Smooth muscle cell of the brain vasculature (primary cell): ENCODE data around the gene CDH2.
A peak's percentile ranks its signal among the peaks of the same experiment; 100 is the strongest.

Experiments used
- DNase-seq: peaks from one replicate; pipeline ENCODE4 v3.0.0-alpha.2; 2012; ENCODE audit warnings: low read depth, low spot score

CDH2 gene

DNA sequence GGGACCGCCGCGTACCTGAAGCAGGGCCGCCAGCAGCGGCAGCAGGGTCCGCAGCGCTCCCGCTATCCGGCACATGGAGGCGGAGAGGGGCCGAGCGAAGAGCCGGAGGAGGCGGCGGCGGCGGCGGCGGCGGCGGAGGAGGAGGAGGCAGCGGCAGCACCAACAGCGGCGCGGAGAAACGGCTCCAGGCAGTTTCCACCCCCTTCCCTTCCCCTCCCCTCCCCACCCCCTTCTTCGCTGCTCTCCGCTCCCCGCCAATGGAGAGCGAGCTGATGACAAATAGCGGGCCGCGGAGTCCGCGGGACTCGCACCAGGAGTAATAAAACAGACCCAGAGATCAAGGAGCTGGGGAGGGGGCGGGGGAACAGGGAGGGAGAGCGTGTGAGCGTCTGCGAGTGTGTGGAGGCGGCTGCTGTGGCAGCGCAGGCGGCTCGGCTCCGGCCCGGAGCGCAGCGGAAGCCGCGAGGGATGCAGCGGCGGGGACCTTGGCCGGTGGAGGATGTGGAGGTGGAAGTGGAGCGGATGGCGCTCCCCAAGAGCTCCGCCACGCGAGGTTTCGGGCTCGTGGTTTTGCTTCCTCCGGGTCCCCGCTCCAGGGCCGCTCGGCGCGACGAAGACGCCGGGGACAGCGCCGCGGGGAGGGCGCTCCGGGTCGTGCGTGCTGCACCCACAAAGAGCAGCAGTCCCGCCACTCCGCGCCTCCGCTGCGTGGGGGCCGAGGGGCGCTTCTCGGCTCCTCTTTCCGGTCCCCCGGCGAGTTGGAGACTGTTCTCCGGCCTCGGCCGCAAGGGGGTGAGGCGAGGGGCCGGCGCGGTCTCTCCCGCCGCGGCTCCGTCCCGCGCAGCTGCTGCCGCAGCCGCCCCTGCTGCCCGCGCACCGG, at the start of gene CDH2:
CDH2 (minus strand) TSS at position 183 of the 880 bp plus-strand sequence; CDS start at position 75, 108 bp downstream.
- DNase-seq, result peak; percentile 53

DNA sequence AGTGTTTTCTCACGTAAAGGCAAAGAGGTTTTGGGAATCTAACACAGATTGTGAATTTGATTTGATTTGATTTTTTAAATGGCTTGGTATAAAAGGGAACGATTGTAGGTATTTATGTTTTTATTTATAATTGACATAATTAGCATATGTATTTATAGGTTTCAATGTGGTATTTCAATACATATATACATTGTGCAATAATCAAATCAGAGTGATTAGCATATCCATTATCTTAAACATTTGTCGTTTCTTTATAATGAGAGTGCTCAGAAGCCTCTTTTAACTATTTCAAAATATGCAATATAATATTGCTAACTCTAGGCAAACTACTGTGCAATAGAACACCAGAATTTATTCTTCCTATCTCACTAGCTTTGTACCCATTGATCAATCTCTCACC, 35.1 kb upstream of the CDH2 start:
- no peak for DNase-seq

DNA sequence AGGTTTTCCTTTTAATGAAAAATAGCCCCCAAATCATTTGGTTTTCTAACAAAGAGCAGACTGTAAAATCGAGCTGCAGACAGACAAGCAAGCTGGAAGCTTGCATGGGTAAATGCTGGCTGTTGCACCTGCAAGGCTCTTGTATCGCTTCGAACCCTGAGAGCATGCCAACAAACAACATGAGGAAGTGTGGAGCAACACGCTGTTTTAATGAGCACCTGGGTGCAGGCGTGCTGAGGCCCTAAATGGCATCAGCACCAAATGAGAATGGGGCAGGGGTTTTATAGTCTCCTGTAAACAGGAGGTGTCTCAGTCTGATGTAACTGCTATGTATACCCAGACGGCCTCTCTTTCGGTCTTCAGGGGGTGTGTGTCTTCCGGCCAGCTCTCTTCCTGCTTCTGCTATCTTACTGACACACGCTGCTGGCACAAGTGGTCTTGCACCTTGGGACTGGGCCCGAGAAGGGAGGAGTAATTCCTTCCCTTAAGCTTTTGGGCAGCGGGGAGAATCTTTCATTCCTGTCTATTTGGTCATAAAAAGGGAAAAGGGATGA, 31.9 kb upstream of the CDH2 start:
- no peak for DNase-seq

DNA sequence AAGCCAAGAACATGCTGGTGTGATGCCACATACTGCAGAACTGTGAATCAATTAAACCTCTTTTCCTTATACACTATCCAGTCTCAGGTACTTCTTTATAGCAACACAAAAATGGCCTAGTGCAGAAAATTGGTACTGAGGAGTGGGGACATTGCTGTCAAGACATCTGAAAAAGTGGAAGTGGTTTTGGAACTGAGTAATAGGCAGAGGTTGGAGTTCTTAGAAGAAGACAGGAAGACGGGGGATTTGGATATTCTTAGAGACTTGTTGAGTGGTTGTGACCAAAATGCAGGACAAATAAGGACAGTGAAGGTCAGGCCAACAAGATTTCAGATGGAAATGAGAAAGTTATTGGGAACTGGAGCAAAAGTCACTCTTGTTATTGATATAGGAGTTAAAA, 31.3 kb upstream of the CDH2 start:
- DNase-seq, result no peak

DNA sequence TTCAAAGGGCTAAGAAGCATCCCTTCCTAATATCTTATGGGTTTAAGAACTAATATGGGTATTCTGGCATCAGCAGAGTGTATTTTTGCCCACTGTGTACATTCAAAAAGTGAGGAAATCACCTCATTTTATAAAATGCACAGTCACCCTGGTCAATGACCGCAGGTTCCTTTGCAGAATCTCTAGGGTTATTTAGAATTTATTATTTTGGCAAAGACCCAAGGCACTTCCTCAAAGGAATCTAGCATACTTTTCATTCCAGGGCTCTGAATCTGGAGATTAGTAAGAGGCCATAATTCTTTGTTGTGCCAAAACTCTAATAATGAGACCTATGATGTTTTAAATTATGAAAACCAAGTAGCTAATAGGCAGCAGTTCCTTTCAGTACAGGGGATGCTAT, 27.2 kb upstream of the CDH2 start:
- DNase-seq, result no peak

DNA sequence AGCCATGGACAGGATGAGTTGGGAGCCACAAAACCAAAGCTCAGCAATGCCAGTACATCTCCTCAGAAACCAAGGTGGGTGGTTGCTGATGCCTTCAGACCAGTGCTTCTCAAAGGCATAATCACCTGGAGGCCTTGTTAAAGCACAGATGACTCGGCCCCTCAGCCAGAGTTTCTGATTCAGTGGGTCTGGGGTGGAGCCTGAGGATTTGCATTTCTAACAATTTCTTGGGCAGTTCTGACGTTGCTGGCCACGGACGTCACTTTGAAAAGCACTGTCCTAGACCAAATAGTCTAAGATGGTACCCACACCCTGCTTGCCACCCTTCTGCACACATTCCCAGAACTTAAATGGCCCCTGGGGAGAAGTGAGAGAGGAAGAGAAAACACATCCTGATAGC, 24.1 kb upstream of the CDH2 start:
- DNase-seq, result no peak

DNA sequence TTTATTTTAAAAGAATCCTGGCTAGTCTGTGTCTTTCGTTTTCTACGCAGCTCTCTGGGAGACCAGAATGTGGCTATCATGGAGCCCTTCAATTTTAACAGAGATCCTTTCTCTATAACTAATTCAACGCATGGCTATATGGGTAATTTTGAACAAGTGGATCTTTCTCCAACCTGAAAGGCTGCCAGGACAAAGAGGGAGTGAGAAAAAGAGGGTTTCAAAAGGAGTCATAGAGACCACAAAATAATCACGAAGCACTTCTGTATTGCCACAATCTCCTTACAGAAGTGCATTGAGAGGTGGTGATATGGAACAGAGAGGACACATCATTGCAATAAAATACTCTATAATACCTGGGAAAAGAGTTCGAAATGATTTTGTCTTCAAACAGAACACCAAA, 21.7 kb upstream of the CDH2 start:
- DNase-seq, result no peak

DNA sequence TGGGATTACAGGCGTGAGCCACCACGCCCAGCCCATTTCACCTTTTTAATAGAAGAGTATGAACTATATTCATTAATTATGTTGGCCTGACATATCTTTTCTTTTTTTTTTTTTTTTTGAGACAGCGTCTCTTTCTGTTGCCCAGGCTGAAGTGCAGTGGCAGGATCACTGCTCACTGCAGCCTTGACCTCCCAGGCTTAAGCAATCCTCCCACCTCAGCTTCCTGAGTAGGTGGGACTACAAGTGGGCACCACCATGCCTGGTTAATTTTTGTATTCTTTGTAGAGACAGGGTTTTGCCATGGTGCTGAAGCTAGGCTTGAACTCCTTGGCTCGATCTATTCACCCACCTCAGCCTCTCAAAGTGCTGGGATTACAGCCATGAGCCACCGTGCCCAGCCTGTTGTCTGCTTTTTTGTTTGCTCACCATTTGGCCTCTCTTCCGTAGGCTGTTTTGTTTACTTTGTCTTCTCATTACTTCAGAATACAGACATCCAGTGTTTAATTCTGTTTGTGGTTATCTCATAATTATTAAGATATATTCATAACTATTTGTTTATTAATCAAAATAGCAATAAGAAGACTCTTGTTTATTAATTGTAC, 16.3 kb upstream of the CDH2 start:
- DNase-seq, result no peak

DNA sequence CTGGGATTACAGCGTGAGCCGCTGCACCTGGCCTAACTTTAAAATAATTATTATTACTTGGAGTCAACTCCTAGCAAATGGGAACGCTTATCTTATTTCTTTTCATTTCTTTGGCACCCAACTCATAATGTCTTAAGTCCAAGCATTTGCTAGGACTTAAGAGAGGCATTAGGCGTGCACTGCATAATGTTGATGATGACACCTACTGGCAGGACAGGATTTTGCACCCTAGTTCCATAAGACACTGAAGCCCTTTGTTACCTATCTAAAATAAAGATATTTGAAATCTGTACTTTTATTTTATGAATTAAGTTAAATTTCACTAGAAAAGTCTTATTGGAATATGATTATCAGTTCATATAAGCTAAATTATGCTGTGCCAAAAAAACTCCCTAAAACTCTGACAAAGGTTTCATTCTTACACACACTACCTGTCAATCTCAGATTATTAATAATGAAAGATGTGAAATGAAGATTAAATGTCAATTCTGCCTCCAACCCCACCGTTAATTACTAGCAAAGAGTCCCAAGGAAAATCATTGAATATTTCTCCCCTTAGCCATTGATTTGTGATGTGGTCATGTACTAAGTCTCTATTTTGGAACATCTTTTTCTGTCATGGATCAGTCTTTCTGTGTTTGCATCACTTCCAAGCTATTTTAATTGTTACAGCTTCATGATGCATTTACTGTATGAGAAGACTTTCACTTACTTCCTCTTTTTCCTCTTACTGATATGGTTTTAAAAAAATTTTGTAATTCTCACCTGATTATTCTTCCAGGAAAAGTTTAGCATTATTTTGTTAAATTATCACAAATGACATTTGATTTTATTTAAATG, 12.7 kb upstream of the CDH2 start:
- DNase-seq, result peak; percentile 35

DNA sequence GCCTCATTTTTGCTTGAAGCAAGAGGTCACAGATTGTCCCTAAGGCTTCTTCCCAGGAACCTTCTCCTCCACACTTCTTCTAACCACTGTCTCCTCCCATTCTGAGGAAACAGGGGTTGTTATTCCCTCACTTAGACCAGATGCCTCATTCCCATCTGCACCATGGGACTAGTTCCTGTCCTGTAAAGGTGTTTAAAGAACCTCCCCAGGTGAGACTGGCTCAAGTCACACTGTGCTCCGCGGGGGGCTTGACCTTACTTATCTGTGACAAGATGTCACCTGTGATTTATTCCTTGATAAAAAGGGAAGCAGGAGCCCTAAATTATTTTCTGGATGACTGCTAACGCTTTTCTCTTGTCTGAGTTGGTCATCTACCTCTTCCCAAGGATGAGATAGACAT, 8.2 kb upstream of the CDH2 start:
- no peak for DNase-seq

DNA sequence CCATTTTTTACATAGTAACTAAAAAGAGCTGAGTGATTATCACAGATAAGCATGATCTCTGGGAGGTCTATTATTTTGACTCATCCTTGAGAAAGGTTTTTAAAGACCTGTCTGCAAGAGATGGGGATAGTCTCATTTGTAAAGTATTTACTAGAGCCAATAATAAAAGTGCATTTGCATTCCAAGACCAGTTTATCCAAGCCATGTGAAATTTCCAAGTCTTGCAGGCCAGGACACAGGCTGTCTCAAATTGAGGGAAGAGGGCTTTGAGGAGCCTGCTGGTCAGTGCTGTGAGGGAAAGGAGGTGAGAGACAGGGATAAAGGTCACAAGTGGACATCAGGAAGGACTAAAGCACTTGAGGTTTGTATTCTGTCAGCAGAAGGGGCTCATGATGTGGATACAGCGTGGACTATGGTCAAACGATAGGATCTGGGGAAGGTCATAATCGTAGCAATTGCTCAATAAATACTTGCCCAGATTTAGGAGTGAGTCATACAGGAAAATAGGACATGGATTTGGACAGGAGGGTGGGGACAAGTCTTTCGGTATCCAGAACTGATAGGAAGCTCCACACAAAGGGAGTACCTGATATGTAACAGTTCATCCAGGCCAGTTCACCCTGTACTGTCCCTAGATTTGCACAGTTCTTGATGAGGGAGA, 6.6 kb upstream of the CDH2 start:
- DNase-seq, result no peak

DNA sequence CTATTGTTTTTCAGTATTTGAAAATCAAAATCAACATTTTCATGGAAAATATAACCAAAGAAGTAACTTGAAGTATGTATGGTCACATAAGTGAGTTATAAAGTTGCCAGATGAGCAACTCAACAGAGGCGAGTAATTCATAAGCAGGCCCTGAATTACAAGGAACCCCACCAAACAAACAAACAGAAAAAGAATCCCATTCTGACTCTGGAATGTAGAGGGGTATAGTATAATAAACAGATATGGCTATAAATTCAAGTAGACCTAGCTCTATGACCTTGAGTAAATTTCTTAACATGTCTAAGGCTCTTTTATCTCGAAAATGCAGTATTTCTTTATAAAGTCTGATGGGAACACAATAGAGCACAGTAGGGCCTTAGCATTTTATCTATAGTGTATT, 4.7 kb upstream of the CDH2 start:
- DNase-seq, result no peak

DNA sequence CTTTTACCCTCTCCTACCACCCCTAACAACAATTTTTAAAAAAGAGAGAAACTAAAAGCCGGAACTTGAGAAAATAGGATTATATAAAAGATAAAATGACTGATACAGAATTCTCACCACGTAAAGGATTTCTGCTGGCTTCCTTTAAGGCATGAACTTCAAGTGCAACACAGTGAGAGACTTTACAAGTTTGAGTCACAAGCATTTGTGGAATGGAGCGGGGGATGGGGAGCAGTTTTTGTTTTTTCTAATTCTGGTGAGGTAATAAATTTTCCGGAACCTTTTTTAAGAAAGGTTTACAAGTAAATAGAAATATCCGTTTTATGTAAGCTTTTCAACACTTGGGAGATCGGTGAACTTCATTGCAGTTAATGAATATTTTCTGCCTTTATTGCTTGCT, 1.8 kb upstream of the CDH2 start:
- no peak for DNase-seq

DNA sequence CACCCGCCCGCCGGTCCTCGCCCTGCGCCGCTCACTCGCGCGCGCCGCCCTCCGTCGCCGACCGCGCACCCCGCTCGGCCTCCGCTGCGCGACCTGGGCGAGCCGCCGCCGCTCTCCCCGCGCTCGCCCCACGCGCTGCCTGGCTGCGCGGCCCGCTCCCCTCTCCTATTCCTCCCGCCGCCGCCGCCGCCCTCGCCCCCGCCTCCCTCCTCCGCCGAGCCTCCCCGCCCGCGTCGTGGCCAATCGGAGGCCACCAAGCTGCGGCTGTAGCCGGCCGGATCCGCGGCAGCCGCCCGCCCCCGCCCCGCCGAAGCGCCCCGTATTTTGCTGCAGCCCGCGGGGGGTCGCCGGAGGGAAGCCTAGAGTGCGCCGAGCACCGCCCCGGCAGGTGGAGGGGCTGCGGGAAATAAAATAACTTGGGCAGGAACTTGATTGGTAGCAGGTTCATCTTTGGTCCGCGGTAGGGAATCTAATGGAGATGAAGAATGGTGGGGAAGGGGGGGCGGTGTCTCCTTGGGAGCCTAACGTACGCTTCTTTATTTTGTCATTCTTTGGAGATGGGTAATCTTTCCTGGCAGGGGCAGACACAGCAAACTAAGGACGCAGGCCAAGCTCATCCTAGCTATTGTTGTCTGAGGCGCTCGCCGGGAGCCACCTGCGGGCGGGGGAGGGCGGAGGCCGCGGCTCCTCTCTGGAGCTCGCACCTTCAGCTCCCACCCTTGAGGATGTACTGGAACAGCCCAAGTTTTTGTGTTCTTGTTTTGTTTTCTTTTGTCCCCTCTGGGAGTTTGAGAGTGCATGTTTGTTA, 1.1 kb upstream of the CDH2 start:
- DNase-seq, result no peak

DNA sequence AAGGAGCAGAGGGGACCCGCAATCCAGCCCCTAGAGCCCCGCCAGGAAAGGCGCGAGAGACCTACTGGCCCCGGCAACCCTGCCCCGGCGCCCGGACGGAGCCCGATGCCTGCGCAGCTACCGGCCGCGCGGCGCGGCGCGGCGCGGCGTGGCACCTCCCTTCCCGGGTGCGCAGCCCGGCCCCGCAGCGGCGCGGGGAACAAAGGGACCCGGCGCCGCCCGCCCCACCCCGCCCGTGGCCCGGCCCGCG, 307 bp downstream of the CDH2 start:
- DNase-seq, result no peak

DNA sequence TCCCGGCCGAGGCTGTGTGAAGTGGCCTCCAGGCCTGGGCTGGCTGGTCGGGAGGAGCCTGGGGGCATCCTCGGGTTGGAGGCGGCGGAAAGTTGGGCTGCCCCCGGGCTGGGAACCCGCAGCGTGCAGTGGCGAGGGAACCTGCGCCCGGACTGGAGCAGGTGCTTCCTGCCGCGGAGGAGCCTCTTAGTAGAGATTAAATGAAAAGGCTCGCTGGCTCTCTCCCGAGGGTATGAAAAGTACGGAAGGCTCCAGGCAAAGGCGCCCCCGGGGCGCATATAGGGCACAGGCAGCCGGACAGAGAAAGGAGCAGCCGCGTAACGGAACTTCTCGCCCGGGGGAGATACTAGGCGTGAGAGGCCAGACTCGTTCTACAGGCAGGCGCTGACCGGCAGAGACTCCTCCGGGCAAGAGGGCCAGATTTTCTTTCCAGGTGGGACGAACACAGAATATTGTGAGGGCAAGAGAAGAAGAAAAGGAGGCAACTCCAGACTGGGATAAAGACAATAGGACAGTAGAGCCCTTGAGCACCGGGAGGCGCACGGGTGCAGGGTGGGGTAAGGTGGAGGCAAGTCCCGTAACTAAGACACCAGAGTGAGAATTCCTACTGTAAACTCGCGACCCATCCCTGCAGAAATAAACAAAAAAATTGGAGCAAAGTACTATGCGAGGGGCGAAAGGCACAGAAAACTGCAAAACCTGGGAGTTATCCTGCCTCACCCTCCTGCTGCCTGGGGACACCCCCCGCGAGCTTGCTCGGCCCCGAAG, 816 bp downstream of the CDH2 start:
- DNase-seq, result no peak

DNA sequence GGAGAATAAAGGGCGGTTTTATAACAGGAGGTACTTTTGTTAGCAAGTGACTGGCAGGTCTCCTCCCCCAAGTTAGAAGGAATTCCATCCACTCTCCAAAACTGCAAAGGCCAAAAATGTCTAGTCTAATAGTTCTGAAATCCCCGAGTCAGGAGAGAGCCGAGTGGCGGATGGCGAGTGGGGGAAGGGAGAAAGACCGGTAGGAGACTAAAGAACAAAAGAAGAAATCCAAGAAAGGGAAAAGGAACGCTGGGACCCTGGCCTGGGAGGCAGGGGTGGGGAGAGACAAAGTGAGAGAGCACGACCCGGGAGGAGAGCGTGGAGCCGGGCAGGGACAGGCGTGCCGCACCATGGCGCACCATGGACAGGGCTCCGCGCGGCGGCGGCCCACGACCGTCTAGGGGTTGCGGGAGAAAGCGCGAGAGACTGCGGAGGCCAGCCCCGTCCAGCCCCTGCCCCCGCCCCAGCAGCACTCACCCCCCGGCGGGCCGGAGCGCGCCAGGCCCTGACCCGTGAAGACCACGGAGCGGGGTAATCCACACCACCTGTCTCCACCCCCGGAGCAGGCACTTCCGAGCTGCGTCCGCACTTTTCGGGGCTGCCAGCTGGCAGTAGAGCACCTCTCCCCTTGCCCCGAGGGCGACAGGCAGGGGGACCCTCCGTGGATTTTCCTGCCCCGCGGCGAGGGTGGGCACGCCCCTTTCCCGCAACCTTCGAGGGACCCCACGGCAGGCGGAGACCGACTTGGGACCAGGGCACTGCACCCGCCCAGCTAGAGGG, 1.6 kb downstream of the CDH2 start:
- DNase-seq, result no peak

DNA sequence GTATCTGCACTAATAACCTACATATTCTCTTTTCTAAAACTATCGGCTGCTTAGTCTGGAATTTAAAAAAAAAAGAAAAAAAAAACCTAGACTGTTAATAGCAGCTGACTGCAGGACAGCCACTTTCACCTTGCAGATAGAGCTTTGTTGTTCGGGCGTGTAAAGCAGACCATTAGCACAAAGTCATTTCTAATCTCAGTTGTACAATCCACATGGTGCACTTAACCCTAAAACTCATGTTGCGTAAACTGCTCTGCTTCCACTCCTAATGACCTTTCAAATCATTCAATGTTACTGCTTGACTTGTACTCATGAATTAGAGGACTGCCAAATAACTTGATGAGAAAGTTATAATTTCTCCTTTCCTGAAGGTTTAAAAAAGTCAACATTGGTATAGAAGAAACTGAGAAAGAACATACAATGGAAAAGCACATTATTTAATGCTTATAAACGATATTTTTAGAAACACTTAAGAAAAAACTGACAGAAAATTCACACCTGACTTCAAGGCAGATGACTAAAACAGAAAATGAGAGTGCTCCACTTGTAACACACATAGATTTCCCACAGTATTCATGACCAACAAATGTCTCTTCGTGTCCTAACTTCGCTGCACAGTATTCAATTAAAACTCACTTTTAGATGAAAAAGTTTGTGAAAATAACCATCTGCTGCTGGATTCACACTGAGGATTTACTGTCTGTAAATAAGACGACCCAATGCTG, 2.6 kb downstream of the CDH2 start:
- no peak for DNase-seq

DNA sequence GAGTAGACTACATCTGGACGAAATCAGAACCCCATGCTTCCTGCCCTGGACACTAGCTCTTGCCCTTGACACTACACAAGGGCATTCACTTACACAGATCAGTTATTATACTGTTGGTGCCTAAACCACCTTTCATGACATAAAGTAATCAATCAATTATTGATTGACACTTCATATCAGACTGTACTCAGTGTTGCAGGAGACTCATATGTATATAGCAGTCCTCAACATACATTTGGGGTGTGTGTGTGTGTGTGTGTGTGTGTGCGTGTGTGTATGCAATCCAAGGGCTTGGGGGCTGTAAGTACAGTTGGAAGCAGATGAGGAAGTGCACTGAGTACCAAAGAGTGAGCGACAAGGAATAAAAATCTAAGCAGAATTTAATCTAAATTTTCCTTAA, 5.1 kb downstream of the CDH2 start:
- DNase-seq, result no peak
